GM20000 (cell line): Measurements from ENCODE around the gene UPK1B.
"Not testable (repeated sequence)": the region's sequence is repeated elsewhere in the genome, so short reads cannot be mapped to it uniquely, and the experiment has no call there.

ENCODE experiments used
- DNase-seq: peaks from one replicate; pipeline ENCODE4 v3.0.0; 2012; ENCODE audit warnings: low spot score
- TF ChIP-seq, protein P1 (sequence below): IDR thresholded peaks from 2 replicates; pipeline ENCODE4 v1.5.1; 2012; ENCODE audit warnings: mild to moderate bottlenecking, control low read depth; ENCODE audit errors: extremely low read depth, missing control alignments

UPK1B gene

DNA sequence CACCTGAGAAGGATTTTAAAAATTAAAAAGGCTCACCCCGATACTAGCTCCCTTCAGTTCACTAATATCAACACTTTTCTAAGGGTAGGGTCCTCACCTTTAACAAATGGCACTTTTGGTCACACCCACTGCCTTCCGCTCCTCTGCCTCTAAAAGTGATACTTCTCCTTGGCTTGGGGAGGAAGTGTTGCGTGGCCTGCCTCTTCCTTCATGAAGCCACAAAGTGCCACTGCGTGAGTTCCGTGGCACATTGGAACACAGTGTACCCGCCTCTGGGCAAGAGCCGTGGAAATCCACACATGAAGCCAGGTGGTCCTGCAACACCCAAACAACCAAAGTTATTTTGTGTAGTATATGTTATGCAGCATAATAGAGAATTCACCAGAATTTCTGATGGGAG, 63.4 kb downstream of the UPK1B start:
- TF ChIP-seq, protein P1, sequence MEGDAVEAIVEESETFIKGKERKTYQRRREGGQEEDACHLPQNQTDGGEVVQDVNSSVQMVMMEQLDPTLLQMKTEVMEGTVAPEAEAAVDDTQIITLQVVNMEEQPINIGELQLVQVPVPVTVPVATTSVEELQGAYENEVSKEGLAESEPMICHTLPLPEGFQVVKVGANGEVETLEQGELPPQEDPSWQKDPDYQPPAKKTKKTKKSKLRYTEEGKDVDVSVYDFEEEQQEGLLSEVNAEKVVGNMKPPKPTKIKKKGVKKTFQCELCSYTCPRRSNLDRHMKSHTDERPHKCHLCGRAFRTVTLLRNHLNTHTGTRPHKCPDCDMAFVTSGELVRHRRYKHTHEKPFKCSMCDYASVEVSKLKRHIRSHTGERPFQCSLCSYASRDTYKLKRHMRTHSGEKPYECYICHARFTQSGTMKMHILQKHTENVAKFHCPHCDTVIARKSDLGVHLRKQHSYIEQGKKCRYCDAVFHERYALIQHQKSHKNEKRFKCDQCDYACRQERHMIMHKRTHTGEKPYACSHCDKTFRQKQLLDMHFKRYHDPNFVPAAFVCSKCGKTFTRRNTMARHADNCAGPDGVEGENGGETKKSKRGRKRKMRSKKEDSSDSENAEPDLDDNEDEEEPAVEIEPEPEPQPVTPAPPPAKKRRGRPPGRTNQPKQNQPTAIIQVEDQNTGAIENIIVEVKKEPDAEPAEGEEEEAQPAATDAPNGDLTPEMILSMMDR: no peak
- DNase-seq: no peak

GRCh38 chr3:119237299-119237698, 63.9 kb downstream of the UPK1B start:
- DNase-seq: no peak
- TF ChIP-seq, protein P1: no peak

GRCh38 chr3:119238363-119238762, 65.0 kb downstream of the UPK1B start:
- no peak for DNase-seq
- TF ChIP-seq, protein P1: no peak

GRCh38 chr3:119239206-119239820, 65.9 kb downstream of the UPK1B start:
- TF ChIP-seq, protein P1: no peak
- no peak for DNase-seq

- no peak for DNase-seq
- TF ChIP-seq, protein P1: no peak
Measured at GRCh38 chr3:119240101-119240590, 66.7 kb downstream of the UPK1B start.

DNA sequence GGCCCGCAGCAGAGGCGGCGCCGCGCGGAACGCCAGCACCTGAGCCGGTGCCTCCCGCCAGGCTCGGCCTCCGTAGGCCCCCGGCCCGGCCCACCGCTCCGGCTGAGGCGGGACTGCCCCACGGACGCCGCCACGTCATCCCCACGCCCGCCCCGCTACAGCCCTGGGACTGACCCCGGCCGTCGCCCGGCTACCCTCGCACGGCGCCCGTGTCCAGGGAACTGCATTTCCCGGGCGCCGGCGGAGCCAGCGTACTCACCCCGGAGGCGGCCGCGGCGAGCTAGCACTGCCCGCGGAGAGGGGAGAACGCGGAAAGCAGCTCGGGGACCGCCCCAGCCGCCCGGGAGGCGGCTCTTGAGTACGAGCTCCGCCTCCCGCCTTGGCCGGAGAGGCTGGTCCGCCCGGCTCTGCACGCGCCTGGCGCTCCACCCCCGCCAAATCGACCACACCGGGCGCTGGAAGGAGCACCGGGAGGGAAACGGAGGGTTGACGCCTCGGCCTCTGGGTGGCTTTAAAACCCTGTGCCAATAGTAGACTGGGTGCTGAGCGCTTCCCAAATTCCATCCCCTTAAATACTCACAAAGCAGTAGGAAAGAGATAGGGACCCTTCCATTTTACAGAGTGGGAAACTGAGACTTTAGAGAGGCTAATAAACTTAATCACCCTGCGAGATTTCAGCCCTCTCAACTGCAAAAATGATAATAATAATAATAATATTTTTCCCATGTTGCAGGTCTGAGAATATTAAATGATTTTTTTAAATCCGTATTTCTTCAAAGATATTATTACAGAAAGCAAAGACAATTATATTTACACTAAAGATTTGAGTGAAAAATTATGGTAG, 67.4 kb downstream of the UPK1B start, which contains the start of gene B4GALT4:
Gene B4GALT4, minus strand, starts transcription at position 288 of the 844 bp plus-strand sequence. CDS start 10,779 bp downstream, outside the sequence.
- TF ChIP-seq, protein P1: no peak
- DNase-seq: peak; percentile 94

- not testable (repeated sequence) for DNase-seq
Measured at GRCh38 chr3:119242387-119243057, 69.1 kb downstream of the UPK1B start.

DNA sequence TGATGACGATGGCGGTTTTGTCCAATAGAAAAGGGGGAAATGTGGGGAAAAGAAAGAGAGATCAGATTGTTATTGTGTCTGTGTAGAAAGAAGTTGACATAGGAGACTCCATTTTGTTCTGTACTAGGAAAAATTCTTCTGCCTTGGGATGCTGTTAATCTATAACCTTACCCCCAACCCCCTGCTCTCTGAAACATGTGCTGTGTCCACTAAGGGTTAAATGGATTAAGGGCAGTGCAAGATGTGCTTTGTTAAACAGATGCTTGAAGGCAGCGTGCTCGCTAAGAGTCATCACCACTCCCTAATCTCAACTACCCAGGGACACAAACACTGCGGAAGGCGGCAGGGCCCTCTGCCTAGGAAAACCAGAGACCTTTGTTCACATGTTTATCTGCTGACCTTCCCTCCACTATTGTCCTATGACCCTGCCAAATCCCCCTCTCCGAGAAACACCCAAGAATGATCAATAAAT, 69.7 kb downstream of the UPK1B start:
- not testable (repeated sequence) for DNase-seq
